ENCODE results near the gene RELN.
"Not testable (repeated sequence)": the region's sequence is repeated elsewhere in the genome, so short reads cannot be mapped to it uniquely, and the experiment has no call there.

Gene RELN

GRCh38 chr7:103824251-103824650 lies 165.2 kb downstream of the RELN start:
- no peak for DNase-seq

- no peak for DNase-seq
Observed at GRCh38 chr7:103823084-103823483, 166.4 kb downstream of the RELN start.

GRCh38 chr7:103821092-103821491 lies 168.4 kb downstream of the RELN start:
- no peak for DNase-seq

- not testable (repeated sequence) for DNase-seq
Observed at GRCh38 chr7:103815972-103816371, 173.5 kb downstream of the RELN start.

GRCh38 chr7:103813970-103814369 lies 175.5 kb downstream of the RELN start:
- DNase-seq = no peak

- DNase-seq = no peak
Observed at GRCh38 chr7:103811997-103812396, 177.5 kb downstream of the RELN start.

GRCh38 chr7:103811290-103811689 lies 178.2 kb downstream of the RELN start:
- no peak for DNase-seq

- DNase-seq = no peak
Observed at GRCh38 chr7:103810112-103810744, 179.2 kb downstream of the RELN start.

- DNase-seq = no peak
Observed at GRCh38 chr7:103809229-103809994, 180.0 kb downstream of the RELN start.

- DNase-seq = no peak
Observed at GRCh38 chr7:103805346-103805745, 184.1 kb downstream of the RELN start.

- no peak for DNase-seq
Observed at GRCh38 chr7:103803631-103804030, 185.8 kb downstream of the RELN start.

GRCh38 chr7:103799298-103799697 lies 190.2 kb downstream of the RELN start:
- DNase-seq = no peak

- no peak for DNase-seq
Observed at GRCh38 chr7:103797647-103798307, 191.7 kb downstream of the RELN start.

- DNase-seq = no peak
Observed at GRCh38 chr7:103796327-103796962, 193.0 kb downstream of the RELN start.

- no peak for DNase-seq
Observed at GRCh38 chr7:103795787-103796186, 193.7 kb downstream of the RELN start.

GRCh38 chr7:103795107-103795506 lies 194.4 kb downstream of the RELN start:
- no peak for DNase-seq

- DNase-seq = no peak
Observed at GRCh38 chr7:103794424-103794823, 195.0 kb downstream of the RELN start.

- no peak for DNase-seq
Observed at GRCh38 chr7:103793614-103794013, 195.8 kb downstream of the RELN start.

GRCh38 chr7:103791894-103792293 lies 197.6 kb downstream of the RELN start:
- DNase-seq = no peak

- DNase-seq = not testable (repeated sequence)
Observed at GRCh38 chr7:103787041-103787440, 202.4 kb downstream of the RELN start.

- DNase-seq = no peak
Observed at GRCh38 chr7:103784646-103785286, 204.7 kb downstream of the RELN start.

GRCh38 chr7:103781409-103781808 lies 208.0 kb downstream of the RELN start:
- no peak for DNase-seq

- DNase-seq = not testable (repeated sequence)
Observed at GRCh38 chr7:103780561-103780960, 208.9 kb downstream of the RELN start.
